ENCODE results near the gene LYPD8.

The LYPD8 gene

DNA sequence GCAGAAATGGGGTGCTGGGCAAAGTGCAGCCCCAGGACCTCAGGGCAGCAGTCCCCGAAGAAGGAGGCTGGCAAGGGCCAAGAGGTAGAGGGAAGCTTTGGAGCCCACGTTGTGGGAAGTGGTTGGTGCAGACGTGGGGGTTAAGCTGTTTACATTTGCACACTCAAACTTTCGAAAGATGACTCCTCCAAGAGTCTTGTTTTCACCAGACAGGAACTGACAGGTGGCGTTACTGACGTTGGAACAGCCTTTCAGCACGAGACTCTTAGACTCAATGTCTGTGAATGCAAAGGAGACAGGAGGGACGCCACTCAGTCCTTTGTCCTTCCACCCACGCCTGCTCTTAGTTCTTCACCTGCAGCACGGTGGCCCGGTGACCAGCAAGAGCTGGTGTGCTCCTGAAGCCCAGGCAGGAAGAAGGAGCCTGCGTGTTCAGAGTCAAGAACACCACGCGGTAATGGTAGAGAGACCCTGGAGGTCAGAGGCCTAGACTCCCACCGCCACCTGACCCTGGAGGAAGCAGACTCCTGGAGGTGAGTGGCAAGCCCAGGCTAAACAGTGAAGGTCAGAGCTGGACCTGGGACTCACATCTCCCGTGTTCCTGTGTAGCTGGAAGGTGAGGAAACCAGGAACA lies 15.9 kb downstream of the LYPD8 start:
- TF ChIP-seq FOXM1 (IDR thresholded peaks at IDR 0.05; ENCODE audit: borderline replicate concordance, low read depth): no peak
- no peak for TF ChIP-seq TCF12 (IDR thresholded peaks at IDR 0.05; ENCODE audit: low read depth)
- no peak for TF ChIP-seq ZBTB7A (IDR thresholded peaks at IDR 0.05; ENCODE audit: low read depth)
- no peak for TF ChIP-seq EP300 (IDR thresholded peaks at IDR 0.05; ENCODE audit: borderline replicate concordance)
- TF ChIP-seq, protein P1, sequence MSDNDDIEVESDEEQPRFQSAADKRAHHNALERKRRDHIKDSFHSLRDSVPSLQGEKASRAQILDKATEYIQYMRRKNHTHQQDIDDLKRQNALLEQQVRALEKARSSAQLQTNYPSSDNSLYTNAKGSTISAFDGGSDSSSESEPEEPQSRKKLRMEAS (IDR thresholded peaks at IDR 0.05): no peak
- no peak for TF ChIP-seq EGR1 (IDR thresholded peaks at IDR 0.05)
- TF ChIP-seq, protein P2, sequence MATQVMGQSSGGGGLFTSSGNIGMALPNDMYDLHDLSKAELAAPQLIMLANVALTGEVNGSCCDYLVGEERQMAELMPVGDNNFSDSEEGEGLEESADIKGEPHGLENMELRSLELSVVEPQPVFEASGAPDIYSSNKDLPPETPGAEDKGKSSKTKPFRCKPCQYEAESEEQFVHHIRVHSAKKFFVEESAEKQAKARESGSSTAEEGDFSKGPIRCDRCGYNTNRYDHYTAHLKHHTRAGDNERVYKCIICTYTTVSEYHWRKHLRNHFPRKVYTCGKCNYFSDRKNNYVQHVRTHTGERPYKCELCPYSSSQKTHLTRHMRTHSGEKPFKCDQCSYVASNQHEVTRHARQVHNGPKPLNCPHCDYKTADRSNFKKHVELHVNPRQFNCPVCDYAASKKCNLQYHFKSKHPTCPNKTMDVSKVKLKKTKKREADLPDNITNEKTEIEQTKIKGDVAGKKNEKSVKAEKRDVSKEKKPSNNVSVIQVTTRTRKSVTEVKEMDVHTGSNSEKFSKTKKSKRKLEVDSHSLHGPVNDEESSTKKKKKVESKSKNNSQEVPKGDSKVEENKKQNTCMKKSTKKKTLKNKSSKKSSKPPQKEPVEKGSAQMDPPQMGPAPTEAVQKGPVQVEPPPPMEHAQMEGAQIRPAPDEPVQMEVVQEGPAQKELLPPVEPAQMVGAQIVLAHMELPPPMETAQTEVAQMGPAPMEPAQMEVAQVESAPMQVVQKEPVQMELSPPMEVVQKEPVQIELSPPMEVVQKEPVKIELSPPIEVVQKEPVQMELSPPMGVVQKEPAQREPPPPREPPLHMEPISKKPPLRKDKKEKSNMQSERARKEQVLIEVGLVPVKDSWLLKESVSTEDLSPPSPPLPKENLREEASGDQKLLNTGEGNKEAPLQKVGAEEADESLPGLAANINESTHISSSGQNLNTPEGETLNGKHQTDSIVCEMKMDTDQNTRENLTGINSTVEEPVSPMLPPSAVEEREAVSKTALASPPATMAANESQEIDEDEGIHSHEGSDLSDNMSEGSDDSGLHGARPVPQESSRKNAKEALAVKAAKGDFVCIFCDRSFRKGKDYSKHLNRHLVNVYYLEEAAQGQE (IDR thresholded peaks at IDR 0.05; ENCODE audit: low read depth): no peak

DNA sequence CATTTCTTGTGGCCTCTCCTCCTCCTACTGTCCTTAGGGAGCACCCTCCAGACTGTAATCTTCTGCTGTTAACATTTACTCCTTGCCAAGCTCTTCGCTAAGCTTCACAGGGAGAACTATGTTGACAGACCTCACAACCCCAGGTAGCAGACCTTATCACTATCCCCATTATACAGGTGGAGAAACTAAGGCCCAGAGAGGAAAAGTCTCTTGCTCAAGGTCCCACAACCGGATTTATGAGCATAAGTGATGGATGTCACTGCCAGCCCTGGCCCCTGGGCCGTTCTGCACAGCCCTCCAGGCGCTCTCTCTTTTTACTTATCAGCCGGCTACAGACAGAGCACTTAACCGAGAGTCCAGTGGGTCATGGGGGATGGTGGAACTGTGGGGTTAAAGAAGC lies 18.1 kb downstream of the LYPD8 start:
- no peak for TF ChIP-seq CEBPB (IDR thresholded peaks at IDR 0.05)
- TF ChIP-seq NFIC (IDR thresholded peaks at IDR 0.05): no peak
- TF ChIP-seq, protein P1 (IDR thresholded peaks at IDR 0.05): no peak
- TF ChIP-seq TEAD4 (IDR thresholded peaks at IDR 0.05): no peak
- TF ChIP-seq EGR1 (IDR thresholded peaks at IDR 0.05): no peak
- TF ChIP-seq USF1 (IDR thresholded peaks at IDR 0.05): no peak
- no peak for TF ChIP-seq TAF1 (IDR thresholded peaks at IDR 0.05; ENCODE audit: low read depth)
- no peak for TF ChIP-seq RAD21 (IDR thresholded peaks at IDR 0.05; ENCODE audit: low read depth)
- TF ChIP-seq ZBTB7A (IDR thresholded peaks at IDR 0.05; ENCODE audit: low read depth): no peak
- no peak for TF ChIP-seq FOXM1 (IDR thresholded peaks at IDR 0.05; ENCODE audit: borderline replicate concordance, low read depth)
- TF ChIP-seq TCF12 (IDR thresholded peaks at IDR 0.05; ENCODE audit: low read depth): no peak
- TF ChIP-seq EP300 (IDR thresholded peaks at IDR 0.05; ENCODE audit: borderline replicate concordance): no peak
- TF ChIP-seq, protein P2 (IDR thresholded peaks at IDR 0.05; ENCODE audit: low read depth): no peak
- TF ChIP-seq CREB1 (IDR thresholded peaks at IDR 0.05; ENCODE audit: low read depth): no peak
- no peak for TF ChIP-seq YY1 (IDR thresholded peaks at IDR 0.05; ENCODE audit: low read depth)

DNA sequence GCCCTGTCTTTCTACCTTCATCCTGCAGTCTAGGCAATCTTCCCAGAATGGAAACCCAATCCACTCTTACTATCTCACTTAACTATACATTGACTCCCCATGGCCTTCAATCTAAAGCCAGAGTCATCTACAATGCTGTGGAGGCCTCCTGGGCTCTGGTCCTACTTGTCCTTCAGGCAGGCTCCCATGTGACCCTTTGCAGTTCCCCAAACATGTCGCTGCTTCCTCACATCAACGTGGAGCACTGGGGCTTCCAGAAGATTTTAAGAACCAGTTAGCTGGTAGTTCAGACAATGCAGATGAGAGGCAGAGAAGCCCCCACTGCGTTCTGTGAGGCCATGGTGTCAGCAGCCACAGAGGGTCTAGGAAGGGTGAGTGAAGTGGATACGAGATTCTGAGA lies 18.6 kb downstream of the LYPD8 start:
- TF ChIP-seq NFIC (IDR thresholded peaks at IDR 0.05) (no peak), USF1 (IDR thresholded peaks at IDR 0.05) (no peak), CEBPB (IDR thresholded peaks at IDR 0.05) (no peak)

DNA sequence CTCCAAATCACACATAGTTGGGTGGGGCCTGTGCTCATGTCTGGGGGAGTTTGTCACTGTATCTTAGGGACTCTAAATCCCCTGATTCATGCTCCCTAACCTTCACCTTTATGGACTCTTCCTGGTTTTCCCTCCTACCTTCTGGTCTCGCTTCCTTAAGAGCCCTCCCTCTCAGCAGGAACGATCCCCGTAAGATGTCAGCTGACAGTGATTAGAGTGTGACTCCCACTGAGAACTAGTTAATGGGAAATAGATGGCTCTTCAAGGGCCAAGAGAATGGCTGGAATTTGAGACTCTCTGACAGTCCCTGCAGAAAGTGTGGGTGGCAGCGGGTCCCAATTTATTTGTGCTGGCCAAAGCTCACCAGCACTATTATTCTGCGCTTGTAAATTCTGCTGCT lies 22.0 kb downstream of the LYPD8 start:
- TF ChIP-seq USF1 (IDR thresholded peaks at IDR 0.05) (no peak), ZBTB7A (IDR thresholded peaks at IDR 0.05; ENCODE audit: low read depth) (no peak), YY1 (IDR thresholded peaks at IDR 0.05; ENCODE audit: low read depth) (no peak), CREB1 (IDR thresholded peaks at IDR 0.05; ENCODE audit: low read depth) (no peak), NFIC (IDR thresholded peaks at IDR 0.05) (no peak), TEAD4 (IDR thresholded peaks at IDR 0.05) (no peak), EGR1 (IDR thresholded peaks at IDR 0.05) (no peak), TAF1 (IDR thresholded peaks at IDR 0.05; ENCODE audit: low read depth) (no peak), EP300 (IDR thresholded peaks at IDR 0.05; ENCODE audit: borderline replicate concordance) (no peak), TCF12 (IDR thresholded peaks at IDR 0.05; ENCODE audit: low read depth) (no peak), CEBPB (IDR thresholded peaks at IDR 0.05) (no peak), FOXM1 (IDR thresholded peaks at IDR 0.05; ENCODE audit: borderline replicate concordance, low read depth) (no peak)
- TF ChIP-seq, protein P2 (IDR thresholded peaks at IDR 0.05; ENCODE audit: low read depth): no peak

Data from Ishikawa (cell line).